PC-9 (cell line): ENCODE results near the gene OBSCN.

Source experiments
- CTCF ChIP-seq: fragments of 200-600 bp; sonication (generic); conservative IDR thresholded peaks from 2 replicates; pipeline ENCODE4 v1.6.1; 2017; ENCODE audit warnings: mixed run types, antibody characterized with exemption, mild to moderate bottlenecking, moderate library complexity
- EZH2 ChIP-seq: fragments of 200-600 bp; sonication (generic); IDR thresholded peaks from 2 replicates; pipeline ENCODE4 v1.8.0; 2017; ENCODE audit warnings: antibody characterized with exemption, low read depth

GRCh38 chr1:228268881-228269265 lies 61.0 kb downstream of the OBSCN start:
- TF ChIP-seq CTCF (no peak), EZH2 (no peak)
